Midbrain (tissue), 1 donor: ENCODE measurements around the gene HEYL.
A peak's percentile ranks its signal among the peaks of the same experiment; 100 is the strongest.

ENCODE experiments used
- DNase-seq: peaks from one replicate; lab custom pipeline; 2025; lab: John Stamatoyannopoulos, UW

Gene HEYL

DNA sequence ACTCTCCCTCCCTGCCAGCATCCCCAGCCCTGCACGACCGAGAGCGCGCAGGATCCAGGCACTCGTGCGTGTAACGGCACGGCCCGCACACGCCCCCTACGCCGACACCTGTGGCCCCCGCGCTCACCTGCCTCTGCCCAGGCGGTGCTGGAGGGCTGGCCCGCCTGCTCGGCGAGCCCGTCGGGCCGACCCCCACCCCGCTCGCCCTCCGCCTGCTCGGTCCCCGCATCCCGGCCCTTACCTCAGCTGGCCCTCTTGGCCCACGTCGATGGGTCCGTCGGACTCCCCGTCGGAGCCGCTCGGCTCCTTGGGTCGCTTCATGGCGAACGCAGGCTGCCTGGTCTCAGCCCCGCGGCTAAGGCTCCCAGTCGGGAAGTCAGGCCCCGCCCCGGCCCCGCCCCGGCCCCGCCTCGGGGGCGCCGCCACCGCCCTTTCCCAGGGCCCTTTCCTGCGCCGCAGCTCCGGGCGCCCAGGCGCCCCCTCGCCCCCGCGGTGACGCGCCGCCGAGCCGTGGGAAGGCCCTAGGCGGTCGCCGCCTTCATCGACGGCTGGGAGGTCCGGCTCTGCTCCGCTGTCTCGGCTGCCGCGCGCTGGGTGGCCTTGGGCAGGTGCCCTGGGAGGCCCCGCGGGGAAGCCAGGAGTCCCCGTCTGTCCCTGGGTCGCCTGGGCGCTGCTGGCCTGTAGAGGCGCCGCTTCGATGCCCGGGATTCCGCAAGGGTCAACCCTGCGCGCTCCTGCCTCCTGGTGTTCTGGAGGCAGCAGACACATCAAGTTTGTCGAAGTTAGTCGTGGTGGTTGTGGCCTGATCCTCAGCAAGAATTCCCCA, at the start of gene HEYL:
Gene HEYL (minus strand): TSS at position 339 of the 826 bp plus-strand sequence. CDS start 18 bp downstream, at position 321.
- no peak for DNase-seq

DNA sequence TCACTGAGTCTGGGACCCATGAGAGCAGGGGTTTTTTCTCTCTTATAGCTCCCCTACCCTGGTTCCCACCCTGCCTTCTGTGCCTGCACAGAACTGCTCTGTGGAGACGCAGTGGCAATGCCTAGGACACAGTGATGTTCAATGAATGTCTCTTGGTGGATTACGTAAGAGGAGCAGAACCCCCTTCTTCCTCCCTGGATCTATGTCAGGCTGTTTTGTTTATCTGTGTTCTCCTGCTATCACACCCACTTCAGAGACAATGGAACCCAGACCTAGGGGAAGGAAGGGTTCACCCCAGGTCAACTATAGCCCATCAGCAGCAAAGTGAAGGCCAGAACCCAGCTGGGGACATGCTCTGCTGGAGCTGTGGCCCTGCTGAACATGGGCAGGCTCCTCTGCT, 49.8 kb upstream of the HEYL start:
- DNase-seq, result no peak

DNA sequence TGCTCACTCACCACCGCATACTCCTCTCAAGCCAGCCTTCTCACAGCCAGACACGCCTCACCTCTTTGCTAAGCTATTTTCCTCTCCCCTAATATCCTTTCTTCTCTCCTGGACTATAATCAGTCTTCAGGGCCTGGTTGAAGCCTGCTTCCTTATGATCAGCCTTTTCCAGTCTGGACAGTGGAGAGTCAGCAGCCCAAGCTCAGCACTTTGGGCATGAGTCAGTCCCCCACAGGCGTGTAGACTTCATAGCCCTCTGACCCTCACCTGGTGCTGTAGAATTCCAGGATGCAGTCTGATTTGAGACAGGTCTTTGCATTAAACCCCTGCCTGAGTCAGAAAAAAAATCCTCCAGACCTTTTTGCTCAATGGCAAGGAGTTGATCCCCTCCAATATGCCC, 49.3 kb upstream of the HEYL start:
- no peak for DNase-seq

GRCh38 chr1:39687243-39687642, 47.8 kb upstream of the HEYL start:
- DNase-seq, result no peak

- DNase-seq, result no peak
These were observed 45.6 kb upstream of the HEYL start for GRCh38 chr1:39685071-39685470.

- DNase-seq, result no peak
These were observed 44.8 kb upstream of the HEYL start for GRCh38 chr1:39684313-39684664.

DNA sequence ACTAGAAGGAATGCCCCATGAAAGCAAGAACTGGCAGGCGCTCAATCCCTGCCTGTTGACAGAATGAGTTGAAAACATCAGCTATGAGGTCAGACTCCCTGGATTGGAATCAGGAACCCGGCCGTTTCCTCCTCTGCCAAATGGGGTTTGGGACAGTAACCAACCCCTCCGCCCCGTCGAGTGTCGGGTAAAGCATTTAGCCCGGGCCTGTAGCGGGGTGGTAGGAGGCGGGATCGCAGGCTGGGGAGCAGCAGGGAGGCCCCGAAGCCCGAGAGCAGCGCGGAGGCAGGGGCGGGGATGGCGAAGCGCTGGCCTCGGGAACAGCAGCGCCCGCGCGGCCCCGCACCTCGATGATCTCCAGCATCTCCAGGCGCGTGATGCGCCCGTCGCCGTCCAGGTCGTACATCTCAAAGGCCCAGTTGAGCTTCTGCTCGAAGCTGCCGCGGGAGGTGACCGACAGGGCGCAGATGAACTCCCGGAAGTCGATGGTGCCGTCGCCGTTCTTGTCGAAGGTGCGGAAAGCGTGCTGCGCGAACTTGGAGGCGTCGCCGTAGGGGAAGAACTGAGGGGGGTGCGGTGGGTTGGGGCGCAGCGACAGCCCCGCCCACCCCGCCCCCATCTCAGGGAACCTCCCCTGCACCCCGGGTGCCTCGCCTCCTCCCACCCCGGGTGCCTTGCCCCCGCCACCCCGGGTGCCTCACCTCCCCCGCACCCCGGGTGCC, 44.3 kb upstream of the HEYL start:
- DNase-seq, result no peak

- DNase-seq, result no peak
These were observed 42.6 kb upstream of the HEYL start for GRCh38 chr1:39681999-39682398.

- DNase-seq, result no peak
These were observed 41.9 kb upstream of the HEYL start for GRCh38 chr1:39681294-39681693.

DNA sequence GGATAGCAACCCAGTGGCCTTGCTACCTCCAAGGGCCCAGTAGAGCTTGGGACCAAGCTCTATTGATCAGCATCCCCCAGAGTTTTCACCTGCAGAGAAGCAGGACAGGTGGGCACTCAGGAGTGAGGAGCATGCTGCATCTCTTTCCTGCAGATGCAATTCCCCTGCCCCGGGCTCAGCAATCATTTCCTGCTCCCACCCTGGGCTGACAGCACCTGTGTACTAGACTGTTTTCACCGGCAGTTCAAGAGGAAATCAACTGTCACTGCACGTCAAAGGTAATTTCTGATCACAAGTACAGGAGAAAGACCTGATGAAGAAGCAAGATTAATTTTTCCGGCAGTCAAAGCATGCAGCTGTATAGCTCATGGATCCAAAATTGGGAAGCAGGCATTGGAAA, 41.3 kb upstream of the HEYL start:
- DNase-seq, result no peak

DNA sequence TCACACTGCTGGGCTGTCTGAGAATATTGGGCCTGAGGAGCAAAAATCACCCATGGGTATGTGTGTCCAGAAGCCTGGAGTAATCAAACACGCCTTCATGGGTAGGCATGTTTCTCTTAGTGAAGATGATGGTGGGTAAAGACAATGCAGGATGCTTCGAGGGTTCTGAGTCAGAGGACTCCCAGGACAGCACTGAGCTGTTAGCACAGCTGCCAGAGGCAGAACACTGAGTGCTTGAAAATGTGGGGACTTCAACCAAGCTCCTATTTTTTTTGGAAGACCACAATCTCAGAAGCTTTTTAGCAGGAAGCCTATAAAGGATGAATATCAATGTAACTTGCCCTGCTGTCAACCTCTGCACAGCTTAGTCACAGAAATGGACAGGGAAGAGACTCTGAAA, 40.4 kb upstream of the HEYL start:
- DNase-seq, result no peak

- no peak for DNase-seq
These were observed 39.4 kb upstream of the HEYL start for GRCh38 chr1:39678889-39679288.

GRCh38 chr1:39677645-39678044, 38.2 kb upstream of the HEYL start:
- no peak for DNase-seq

DNA sequence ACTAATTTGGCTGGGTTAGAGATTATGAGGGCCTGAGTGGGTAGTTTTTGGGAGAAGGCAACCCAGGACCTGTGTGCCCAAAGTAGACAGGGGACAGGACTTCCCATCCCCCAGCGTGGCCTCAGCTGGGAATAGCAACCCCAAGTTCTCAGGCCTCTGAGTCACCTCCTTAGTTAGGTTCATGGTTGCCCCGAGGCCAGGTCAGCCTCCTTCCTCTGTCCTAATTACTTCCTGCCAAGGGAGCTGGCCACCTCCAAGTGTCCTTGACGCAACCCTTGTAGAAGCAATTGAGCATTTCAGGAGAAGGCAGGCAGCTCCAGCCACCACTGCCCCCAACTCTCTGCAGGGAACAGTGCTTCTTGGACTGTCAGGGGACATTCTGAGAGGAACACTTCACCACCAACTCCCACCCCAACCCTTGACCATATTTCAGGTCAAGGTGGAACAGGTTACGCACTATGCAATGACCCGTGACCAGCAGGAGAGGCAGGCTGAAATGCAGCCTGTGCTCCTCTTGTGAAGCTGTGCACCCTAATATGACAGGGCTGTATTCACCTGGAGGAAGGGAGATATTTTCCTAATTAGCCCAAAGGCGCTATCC, 37.6 kb upstream of the HEYL start:
- no peak for DNase-seq

- no peak for DNase-seq
These were observed 35.8 kb upstream of the HEYL start for GRCh38 chr1:39675220-39675619.

DNA sequence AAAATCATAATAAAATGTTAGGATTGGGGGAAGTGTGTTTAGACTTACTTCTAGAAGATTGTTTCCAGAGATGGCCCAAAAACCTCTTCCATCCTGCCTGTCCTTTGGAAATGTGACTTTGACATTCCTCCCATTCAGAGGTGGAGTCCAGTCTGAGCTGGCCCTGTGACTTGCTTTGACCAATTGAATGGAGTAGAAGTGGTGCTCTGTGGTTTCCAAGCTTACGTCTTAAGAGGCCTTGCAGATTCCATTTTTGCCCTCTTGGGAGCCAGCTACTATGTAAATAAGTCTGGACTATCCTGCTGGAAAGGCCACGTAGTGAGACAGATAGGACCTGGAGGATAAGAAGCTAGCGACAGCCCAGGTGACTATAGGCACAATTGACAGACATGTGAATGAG, 33.8 kb upstream of the HEYL start:
- DNase-seq, result no peak

- DNase-seq, result no peak
These were observed 33.1 kb upstream of the HEYL start for GRCh38 chr1:39672551-39672947.

DNA sequence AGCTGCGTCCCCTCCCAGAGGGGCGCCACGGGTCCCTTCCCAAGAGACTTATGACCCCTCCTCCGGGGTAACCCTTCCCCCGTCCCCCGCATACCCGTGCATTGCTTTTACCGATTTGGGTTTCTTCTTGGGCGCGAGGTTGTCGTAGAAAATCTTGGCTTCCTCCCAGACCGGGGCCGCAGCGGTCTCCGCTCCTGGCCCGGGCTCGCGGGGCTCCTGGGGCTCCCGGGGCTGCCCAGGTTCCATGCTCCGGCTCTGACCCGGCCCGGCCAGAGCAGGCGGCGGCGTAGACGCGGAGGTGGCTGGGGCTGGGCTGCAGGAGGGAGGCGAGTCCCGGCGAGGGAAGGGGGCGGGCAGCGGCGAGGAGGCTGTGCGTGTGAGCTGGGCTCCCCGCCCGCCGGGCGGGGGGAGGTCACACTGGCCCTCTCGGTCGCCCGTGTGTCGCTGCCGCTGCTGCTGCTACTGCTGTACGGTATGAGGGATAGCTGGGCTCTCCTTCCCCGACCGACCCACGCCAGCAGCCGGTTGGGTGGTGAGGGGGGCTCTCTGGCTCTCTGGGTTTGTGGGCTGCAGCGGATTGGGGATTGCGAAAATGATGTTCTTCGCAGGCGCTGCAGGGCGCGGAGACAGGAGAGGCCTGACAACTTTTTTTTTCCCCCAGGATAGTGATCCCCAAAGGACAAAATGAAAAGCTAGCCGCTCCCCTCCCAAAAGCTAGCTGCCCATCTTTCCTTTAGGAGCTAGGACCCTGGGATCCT, 32.5 kb upstream of the HEYL start, which contains the start of gene NT5C1A:
Gene NT5C1A (minus strand): TSS at position 315 of the 758 bp plus-strand sequence. CDS start 69 bp downstream, at position 246.
- DNase-seq, result peak; percentile 25

- peak; percentile 35 for DNase-seq
These were observed 32.0 kb upstream of the HEYL start for GRCh38 chr1:39671433-39671792.

GRCh38 chr1:39670689-39671088, 31.2 kb upstream of the HEYL start:
- no peak for DNase-seq

DNA sequence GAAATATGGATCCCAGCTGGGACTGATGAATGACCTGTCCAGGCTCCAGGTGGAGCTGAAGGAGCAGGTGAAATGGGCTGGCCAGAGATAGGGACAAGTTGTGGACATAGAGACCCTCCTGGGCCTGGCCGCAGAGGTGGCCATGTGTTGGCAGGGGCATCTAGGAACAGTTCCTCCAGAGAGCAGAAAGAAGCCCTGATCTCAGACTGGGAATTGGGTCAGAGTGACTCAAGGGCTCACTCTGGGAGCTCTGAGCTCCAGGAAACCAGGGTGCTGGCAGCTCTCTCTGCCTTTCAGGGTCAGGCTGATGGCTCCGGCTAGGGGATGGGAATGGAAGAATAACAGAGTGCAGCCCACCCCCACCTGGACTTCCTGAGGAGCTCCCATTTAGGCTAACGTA, 29.5 kb upstream of the HEYL start:
- no peak for DNase-seq

- DNase-seq, result peak; percentile 38
These were observed 28.7 kb upstream of the HEYL start for GRCh38 chr1:39668111-39668510.
